Stimulated activated CD4-positive, alpha-beta T cell treated with anti-CD3 and anti-CD28 coated beads, Interleukin-15, amount 100 ng/mL, for 24 hours (primary cell): ENCODE data around the gene CREB3L2.
"Not testable (repeated sequence)": the region's sequence is repeated elsewhere in the genome, so short reads cannot be mapped to it uniquely, and the experiment has no call there.

Experiments
- DNase-seq: peaks from one replicate; pipeline ENCODE4 v3.0.0-alpha.2; 2020

CREB3L2 gene

GRCh38 chr7:137930581-137930980 is 71.3 kb downstream of the CREB3L2 start:
- no peak for DNase-seq

DNA sequence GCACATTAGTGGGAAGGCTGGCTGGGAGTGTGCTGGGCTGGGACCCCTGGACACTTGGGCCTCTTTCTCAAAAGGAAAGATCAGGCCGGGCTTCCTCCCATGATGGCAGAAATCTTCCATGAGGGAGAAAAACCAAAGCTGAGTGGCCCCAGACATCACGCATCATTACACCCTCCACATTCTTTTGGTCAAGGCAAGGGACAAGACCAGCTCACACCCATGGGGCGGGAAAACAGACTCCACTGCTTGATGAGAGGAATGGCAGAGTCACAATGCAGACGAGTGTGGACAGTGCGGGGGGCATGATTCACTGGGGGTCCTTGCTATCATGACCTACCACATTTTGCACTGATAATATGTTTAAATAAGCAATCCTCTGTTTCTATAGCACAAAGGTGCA is 73.3 kb downstream of the CREB3L2 start:
- no peak for DNase-seq

DNA sequence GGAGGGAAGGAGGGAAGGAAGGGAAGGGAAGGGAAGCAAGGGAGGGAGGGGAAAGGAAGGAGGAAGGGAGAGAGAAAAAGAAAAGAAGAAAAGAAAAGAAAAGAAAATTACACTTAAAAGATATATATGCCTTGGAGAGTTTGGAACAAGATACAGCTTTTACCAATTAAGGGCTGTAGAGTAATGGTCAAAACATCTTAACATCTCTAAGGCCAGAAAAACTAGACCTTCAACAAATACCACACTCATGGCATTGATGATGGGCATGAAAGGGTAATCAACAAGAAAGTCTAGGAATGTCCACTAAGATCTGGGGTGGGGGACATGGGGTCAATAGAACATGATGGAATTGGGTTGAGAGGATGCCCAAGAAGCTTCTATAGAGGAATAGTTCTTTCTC is 74.5 kb downstream of the CREB3L2 start:
- DNase-seq: no peak

DNA sequence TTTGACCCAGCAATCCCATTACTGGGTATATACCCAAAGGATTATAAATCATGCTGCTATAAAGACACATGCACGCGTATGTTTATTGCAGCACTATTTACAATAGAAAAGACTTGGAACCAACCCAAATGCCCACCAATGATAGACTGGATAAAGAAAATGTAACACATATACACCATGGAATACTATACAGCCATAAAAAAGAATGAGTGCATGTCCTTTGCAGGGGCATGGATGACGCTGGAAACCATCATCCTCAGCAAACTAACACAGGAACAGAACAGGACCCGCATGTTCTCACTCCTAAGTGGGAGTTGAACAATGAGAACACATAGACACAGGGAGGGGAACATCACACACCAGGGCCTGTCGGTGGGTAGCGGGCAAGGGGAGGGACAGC is 75.7 kb downstream of the CREB3L2 start:
- not testable (repeated sequence) for DNase-seq

DNA sequence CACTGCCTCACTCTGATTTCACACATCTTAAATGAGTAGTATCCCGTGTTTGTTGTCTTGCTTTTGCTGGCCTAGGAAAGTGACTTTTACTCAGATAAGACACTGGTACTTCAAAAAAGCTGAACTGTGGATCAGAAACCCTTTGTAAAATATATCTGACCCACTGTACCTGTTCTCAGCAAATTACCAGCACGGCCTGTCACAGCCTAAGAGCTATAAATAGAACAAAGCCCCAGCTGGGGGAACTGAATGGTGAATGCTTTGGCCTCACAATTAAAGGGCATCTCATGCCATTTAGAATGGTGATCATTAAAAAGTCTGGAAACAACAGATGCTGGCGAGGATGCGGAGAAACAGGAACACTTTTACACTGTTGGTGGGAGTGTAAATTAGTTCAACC is 76.1 kb downstream of the CREB3L2 start:
- no peak for DNase-seq

DNA sequence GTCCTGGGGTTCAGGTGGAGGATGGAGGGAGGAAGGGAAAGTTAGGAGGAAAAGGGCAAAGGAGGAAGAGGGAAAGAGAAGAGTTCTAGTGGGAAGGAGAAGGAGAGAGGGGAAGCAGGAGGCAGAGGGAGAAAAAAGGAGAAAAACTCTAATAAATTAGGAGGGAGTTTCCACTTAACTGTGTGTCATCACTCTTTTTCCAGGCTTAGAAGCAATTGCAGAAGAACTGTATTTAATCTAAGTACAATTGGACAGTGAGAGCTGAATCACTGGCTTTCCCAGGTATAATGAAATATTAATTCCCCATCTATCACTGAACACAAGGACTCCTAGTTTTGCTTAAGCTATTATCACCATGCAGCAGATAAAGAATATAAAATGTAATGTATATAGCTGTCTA is 76.8 kb downstream of the CREB3L2 start:
- DNase-seq: no peak

DNA sequence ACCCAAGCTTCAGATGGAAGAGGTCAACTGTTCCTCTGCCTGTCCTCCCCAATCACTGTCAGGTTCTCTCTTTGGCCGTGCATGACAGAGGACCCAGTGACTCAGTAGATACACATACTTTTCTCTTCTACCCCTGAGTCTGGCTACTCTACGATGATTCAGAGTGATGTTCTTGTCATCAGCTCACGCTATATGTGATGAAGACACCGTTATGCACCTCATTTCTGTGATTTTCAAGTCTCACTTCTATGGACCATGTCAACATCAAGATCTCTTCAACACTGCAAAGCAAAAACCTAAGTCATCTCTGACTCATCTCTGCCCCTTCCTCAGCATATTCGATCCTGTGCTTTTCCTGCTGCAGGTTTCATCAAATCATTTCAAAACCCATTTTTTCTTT is 78.5 kb downstream of the CREB3L2 start:
- DNase-seq: no peak

- DNase-seq: no peak
Measured at GRCh38 chr7:137920637-137921399, 81.1 kb downstream of the CREB3L2 start.

DNA sequence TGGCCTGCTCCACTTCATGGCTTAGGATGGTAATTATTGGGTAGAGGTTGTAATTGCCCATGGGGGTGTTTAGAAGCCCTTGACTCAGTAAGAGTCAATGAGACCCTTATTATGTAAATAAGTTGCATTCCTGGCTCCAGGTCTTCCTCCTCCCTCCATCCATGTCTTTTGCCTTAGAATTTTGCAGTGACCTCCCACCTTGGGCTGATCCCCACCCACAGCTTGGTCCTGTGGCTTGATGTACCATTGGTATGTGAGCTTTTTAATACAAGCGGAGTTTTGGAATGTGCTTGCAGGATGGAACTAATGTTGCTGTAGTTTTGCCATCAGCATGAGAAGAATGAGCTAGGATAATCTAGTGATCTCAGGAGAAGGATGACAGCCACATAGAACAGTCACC is 81.9 kb downstream of the CREB3L2 start:
- no peak for DNase-seq

- no peak for DNase-seq
Measured at GRCh38 chr7:137916980-137917645, 84.8 kb downstream of the CREB3L2 start.

DNA sequence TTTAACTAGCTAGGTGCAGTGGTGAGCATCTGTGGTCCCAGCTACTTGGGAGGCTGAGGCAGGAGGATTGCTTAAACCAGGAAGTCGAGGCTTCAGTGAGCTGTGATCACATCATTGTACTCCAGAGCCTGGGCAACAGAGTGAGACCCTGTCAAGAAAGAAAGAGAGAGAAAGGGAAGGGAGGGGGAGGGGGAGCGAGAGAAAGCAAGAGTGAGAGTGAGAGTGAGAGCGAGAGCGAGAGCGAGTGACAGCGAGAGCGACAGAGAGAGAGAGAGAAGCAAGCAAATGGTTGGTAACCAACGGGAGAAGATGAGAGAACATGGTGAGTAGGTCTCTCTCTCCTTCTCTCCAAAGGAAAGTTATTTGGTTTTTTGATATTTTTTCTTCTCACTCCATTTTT is 85.3 kb downstream of the CREB3L2 start:
- DNase-seq: no peak

GRCh38 chr7:137915266-137915665 is 86.6 kb downstream of the CREB3L2 start:
- DNase-seq: no peak

DNA sequence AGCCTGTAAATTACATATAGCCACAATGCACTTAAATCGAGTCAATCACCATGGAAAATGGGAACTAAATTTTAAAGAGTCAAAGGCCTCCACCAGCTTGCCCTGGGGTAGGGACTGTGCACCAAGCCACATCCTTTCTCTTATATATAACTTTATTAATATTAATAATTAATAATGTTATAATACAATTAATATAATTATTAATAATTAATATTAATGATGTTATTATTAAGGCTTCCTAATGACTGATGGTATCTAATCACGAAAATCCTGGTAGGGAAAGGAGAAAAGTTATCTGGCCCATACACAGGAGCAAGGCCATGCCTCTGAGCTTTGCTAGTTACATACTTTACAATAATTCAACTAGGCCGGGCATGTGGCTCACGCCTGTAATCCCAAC is 87.9 kb downstream of the CREB3L2 start:
- no peak for DNase-seq

DNA sequence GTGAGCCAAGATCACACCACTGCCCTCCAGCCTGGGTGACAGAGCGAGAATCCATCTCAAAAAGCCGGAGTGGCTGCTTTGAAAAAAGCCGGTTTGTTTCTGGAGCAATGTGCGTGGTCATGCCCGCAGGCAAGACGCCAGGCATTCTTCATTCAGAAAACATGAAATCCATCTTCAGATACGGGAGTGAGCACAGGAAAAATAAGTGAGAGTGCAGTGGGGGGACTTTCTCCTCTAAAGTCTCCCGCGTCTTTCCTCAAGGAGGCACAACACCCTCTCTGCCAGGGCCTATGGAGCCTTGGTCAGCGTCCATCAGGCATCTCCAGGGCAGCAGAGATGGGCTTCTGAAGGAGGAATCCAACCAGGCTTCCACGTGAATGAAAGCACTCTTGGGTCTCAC is 92.8 kb downstream of the CREB3L2 start:
- no peak for DNase-seq

GRCh38 chr7:137908106-137908505 is 93.8 kb downstream of the CREB3L2 start:
- DNase-seq: no peak

DNA sequence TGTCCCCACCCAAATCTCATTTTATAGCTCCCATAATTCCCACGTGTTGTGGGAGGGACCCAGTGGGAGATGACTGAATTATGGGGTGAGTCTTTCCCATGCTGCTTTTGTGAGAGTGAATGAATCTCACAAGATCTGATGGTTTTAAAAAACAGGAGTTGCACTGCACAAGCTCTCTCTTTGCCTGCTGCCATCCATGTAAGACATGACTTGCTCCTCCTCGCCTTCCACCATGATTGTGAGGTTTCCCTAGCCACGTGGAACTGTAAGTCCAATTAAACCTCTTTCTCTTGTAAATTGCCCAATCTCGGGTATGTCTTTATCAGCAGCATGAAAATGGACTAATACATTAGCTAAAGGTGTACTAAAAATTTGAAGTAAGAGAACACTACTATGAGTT is 95.2 kb downstream of the CREB3L2 start:
- not testable (repeated sequence) for DNase-seq

GRCh38 chr7:137904833-137905232 is 97.1 kb downstream of the CREB3L2 start:
- DNase-seq: no peak

GRCh38 chr7:137903382-137904169 is 98.3 kb downstream of the CREB3L2 start:
- peak; percentile 60 for DNase-seq

DNA sequence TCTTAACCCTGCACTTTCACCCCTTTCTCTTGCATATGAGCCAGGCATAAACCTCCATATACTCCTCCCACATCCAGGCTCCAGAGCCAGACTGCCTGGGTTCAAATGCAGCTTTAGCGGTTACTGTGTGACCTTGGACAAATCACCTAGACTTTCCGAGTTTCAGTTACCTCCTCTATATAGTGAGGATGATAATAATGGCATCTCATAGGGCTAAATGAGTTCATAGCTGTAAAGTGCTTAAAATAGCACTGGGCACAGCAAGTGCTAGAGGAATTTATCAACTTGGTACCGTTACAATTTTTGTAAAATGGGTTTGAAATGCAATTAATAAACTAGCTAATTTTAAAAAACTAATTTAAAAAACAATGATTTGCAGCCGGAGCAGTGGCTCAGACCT is 101.7 kb downstream of the CREB3L2 start:
- DNase-seq: no peak

- DNase-seq: peak; percentile 86
Measured at GRCh38 chr7:137898839-137899721, 102.8 kb downstream of the CREB3L2 start.

GRCh38 chr7:137895301-137896221 is 106.3 kb downstream of the CREB3L2 start:
- peak; percentile 45 for DNase-seq
